ENCODE results near the gene GPR119. TPM values are rescaled to one million over a fixed set of nuclear protein-coding genes. Genes with fewer than 3 reads are reported as not detected.
"Not testable (repeated sequence)": the region's sequence is repeated elsewhere in the genome, so short reads cannot be mapped to it uniquely, and the experiment has no call there.

The GPR119 gene
- polyA plus RNA-seq = not detected in 3 replicates
- not detected for polyA plus RNA-seq (2011; ENCODE audit: low read depth)
- not detected in 2 replicates for polyA plus RNA-seq (2011; cell fraction: cytosol; rRNA removed)
- polyA plus RNA-seq (2011; cell fraction: nucleus; rRNA removed) = not detected in 2 replicates
- not detected in 2 replicates for polyA plus RNA-seq (2012; ENCODE audit: low replicate concordance)
- not detected in 3 replicates for polyA minus RNA-seq
- not detected for polyA minus RNA-seq (2011; cell fraction: cytosol; rRNA and poly(A)+ RNA removed)
- not detected in 2 replicates for polyA minus RNA-seq (2011; cell fraction: nucleus; rRNA and poly(A)+ RNA removed)

DNA sequence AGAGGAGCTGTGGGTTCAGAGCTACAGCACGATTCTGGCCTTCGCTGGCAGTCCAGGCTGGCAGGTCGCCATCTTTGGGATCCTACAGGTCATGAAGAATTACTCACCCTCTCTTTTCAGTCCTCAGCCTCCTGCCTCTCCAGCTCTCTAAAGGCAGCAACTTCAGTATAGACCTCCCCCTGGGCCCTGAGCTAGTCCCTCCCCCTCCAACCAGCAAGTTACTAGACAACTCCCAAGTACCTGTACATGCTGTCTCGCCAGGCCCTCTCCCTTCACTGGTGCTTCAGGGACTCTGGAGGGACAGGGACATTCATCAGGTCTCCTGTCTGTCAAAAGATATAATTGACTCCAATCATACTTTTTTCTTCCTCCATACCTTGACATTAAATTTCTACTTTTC lies at the start of gene GPR119:
GPR119 (minus strand) TSS at position 155 of the 400 bp plus-strand sequence. CDS start 227 bp downstream, outside the sequence.
- H3K79me2 ChIP-seq (ENCODE audit: control insufficient read depth, insufficient read depth, low read length) = no peaks in the 10 kb centered on the region
- H3K27ac ChIP-seq (ENCODE audit: control insufficient read depth, insufficient read depth, low read length) = no peak within 1 kb of the TSS
- FAIRE-seq (no peak), DNase-seq (ENCODE audit: low read depth, low spot score) (no peak)
- no peaks in the 10 kb centered on the region for H4K20me1 ChIP-seq (ENCODE audit: control insufficient read depth, extremely low read depth, insufficient read depth, low read length)
- H3K9me1 ChIP-seq (ENCODE audit: control insufficient read depth, extremely low read depth, insufficient read depth, low read length) = no peaks in the 10 kb centered on the region
- TF ChIP-seq EZH2 (IDR thresholded peaks at IDR 0.05; ENCODE audit: low read length) = no peak
- TF ChIP-seq, protein P1, sequence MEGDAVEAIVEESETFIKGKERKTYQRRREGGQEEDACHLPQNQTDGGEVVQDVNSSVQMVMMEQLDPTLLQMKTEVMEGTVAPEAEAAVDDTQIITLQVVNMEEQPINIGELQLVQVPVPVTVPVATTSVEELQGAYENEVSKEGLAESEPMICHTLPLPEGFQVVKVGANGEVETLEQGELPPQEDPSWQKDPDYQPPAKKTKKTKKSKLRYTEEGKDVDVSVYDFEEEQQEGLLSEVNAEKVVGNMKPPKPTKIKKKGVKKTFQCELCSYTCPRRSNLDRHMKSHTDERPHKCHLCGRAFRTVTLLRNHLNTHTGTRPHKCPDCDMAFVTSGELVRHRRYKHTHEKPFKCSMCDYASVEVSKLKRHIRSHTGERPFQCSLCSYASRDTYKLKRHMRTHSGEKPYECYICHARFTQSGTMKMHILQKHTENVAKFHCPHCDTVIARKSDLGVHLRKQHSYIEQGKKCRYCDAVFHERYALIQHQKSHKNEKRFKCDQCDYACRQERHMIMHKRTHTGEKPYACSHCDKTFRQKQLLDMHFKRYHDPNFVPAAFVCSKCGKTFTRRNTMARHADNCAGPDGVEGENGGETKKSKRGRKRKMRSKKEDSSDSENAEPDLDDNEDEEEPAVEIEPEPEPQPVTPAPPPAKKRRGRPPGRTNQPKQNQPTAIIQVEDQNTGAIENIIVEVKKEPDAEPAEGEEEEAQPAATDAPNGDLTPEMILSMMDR (optimal IDR thresholded peaks at IDR 0.05 in 1 of 3, IDR thresholded peaks at IDR 0.05 in 1 of 3, conservative IDR thresholded peaks at IDR 0.05 in 1 of 3; ENCODE audit: extremely low read depth in 1 of 3, insufficient read depth in 2 of 3, low read length in 3 of 3) = no peak
- H3K4me2 ChIP-seq (ENCODE audit: control insufficient read depth, extremely low read depth, insufficient read depth, low read depth, low read length) = no peak within 1 kb of the TSS
- H2AFZ ChIP-seq (ENCODE audit: control insufficient read depth, low read length) = no peak within 1 kb of the TSS
- dilution Hi-C loops (cut with MboI; ENCODE audit: extremely low pct_ligation_motif_present, low sequenced_read_pairs) = no loop called here
- H3K4me1 ChIP-seq (ENCODE audit: control insufficient read depth, extremely low read depth, insufficient read depth, low read length) = no peaks in the 10 kb centered on the region
- no peak within 1 kb of the TSS for H3K9ac ChIP-seq (ENCODE audit: control insufficient read depth, extremely low read depth, insufficient read depth, low read length)
- H3K9me3 ChIP-seq (ENCODE audit: control insufficient read depth, low read depth, low read length) = no peaks in the 10 kb centered on the region
- no peaks in the 10 kb centered on the region for H3K27me3 ChIP-seq (ENCODE audit: control insufficient read depth, extremely low read depth, insufficient read depth, low read length)
- no peak within 1 kb of the TSS for H3K4me3 ChIP-seq (ENCODE audit: control insufficient read depth in 2 of 3, extremely low read depth in 1 of 3, insufficient read depth in 2 of 3, low read depth in 1 of 3, low read length in 3 of 3)
- H3K36me3 ChIP-seq (ENCODE audit: control insufficient read depth in 2 of 2, extremely low read depth in 1 of 2, insufficient read depth in 2 of 2, low read length in 2 of 2) = no peaks in the 10 kb centered on the region

DNA sequence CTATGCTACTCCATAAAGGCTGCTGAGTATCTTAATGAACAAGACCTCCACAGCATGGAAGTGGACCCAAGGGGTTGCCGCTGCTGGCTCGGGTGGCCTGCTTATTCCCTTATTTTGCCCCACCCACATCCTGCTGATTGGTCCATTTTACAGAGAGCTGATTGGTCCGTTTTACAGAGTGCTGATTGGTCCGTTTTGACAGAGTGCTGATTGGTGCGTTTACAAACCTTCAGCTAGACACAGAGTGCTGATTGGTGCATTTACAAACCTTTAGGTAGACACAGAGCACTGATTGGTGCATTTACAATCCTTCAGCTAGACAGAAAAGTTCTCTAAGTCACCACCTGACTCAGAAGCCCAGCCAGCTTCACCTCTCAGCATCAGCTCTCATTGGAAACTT lies 43.8 kb upstream of the GPR119 start:
- H2AFZ ChIP-seq (ENCODE audit: control insufficient read depth, low read length); H3K4me2 ChIP-seq (ENCODE audit: control insufficient read depth, extremely low read depth, insufficient read depth, low read depth, low read length); H3K4me3 ChIP-seq (ENCODE audit: control insufficient read depth in 2 of 3, extremely low read depth in 1 of 3, insufficient read depth in 2 of 3, low read depth in 1 of 3, low read length in 3 of 3); H3K27ac ChIP-seq (ENCODE audit: control insufficient read depth, insufficient read depth, low read length); H4K20me1 ChIP-seq (ENCODE audit: control insufficient read depth, extremely low read depth, insufficient read depth, low read length); H3K27me3 ChIP-seq (ENCODE audit: control insufficient read depth, extremely low read depth, insufficient read depth, low read length); H3K79me2 ChIP-seq (ENCODE audit: control insufficient read depth, insufficient read depth, low read length); DNase-seq (ENCODE audit: low read depth, low spot score); FAIRE-seq; H3K4me1 ChIP-seq (ENCODE audit: control insufficient read depth, extremely low read depth, insufficient read depth, low read length); H3K36me3 ChIP-seq (ENCODE audit: control insufficient read depth in 2 of 2, extremely low read depth in 1 of 2, insufficient read depth in 2 of 2, low read length in 2 of 2); H3K9me3 ChIP-seq (ENCODE audit: control insufficient read depth, low read depth, low read length); H3K9ac ChIP-seq (ENCODE audit: control insufficient read depth, extremely low read depth, insufficient read depth, low read length); H3K9me1 ChIP-seq (ENCODE audit: control insufficient read depth, extremely low read depth, insufficient read depth, low read length); dilution Hi-C loops (cut with MboI; ENCODE audit: extremely low pct_ligation_motif_present, low sequenced_read_pairs): not testable (repeated sequence)

DNA sequence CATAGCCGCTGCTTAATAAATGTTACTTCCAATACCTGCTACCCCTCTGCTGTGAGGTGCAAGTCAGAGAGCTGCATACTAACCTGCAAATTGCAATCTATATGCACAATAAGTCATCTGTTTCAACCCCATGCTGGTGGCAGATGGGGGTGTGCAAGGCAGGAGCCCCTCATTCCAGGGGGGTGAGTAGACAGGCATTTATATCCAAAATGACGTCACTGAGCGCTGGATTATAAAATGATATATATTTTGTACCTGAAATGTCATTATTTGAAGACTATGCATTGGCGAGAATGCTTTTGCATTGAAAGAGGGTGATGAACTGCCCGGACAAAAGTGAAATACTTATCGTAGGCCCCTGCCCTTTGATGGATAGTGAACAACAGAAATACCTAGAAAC lies 41.1 kb upstream of the GPR119 start:
- no peak overlapping the region for H3K4me2 ChIP-seq (ENCODE audit: control insufficient read depth, extremely low read depth, insufficient read depth, low read depth, low read length)
- H3K9me1 ChIP-seq (ENCODE audit: control insufficient read depth, extremely low read depth, insufficient read depth, low read length) = no peaks in the 10 kb centered on the region
- TF ChIP-seq EZH2 (IDR thresholded peaks at IDR 0.05; ENCODE audit: low read length) = no peak
- TF ChIP-seq, protein P1 (optimal IDR thresholded peaks at IDR 0.05 in 1 of 3, IDR thresholded peaks at IDR 0.05 in 1 of 3, conservative IDR thresholded peaks at IDR 0.05 in 1 of 3; ENCODE audit: extremely low read depth in 1 of 3, insufficient read depth in 2 of 3, low read length in 3 of 3) = no peak
- H3K79me2 ChIP-seq (ENCODE audit: control insufficient read depth, insufficient read depth, low read length) = no peaks in the 10 kb centered on the region
- DNase-seq (ENCODE audit: low read depth, low spot score) (no peak), FAIRE-seq (no peak)
- no peaks in the 10 kb centered on the region for H3K4me1 ChIP-seq (ENCODE audit: control insufficient read depth, extremely low read depth, insufficient read depth, low read length)
- H3K9me3 ChIP-seq (ENCODE audit: control insufficient read depth, low read depth, low read length) = no peaks in the 10 kb centered on the region
- no peak overlapping the region for H3K4me3 ChIP-seq (ENCODE audit: control insufficient read depth in 2 of 3, extremely low read depth in 1 of 3, insufficient read depth in 2 of 3, low read depth in 1 of 3, low read length in 3 of 3)
- H3K27me3 ChIP-seq (ENCODE audit: control insufficient read depth, extremely low read depth, insufficient read depth, low read length) = no peaks in the 10 kb centered on the region
- H2AFZ ChIP-seq (ENCODE audit: control insufficient read depth, low read length) = no peak overlapping the region
- no peaks in the 10 kb centered on the region for H3K36me3 ChIP-seq (ENCODE audit: control insufficient read depth in 2 of 2, extremely low read depth in 1 of 2, insufficient read depth in 2 of 2, low read length in 2 of 2)
- no peak overlapping the region for H3K27ac ChIP-seq (ENCODE audit: control insufficient read depth, insufficient read depth, low read length)
- no peak overlapping the region for H3K9ac ChIP-seq (ENCODE audit: control insufficient read depth, extremely low read depth, insufficient read depth, low read length)
- dilution Hi-C loops (cut with MboI; ENCODE audit: extremely low pct_ligation_motif_present, low sequenced_read_pairs) = no loop called here
- H4K20me1 ChIP-seq (ENCODE audit: control insufficient read depth, extremely low read depth, insufficient read depth, low read length) = no peaks in the 10 kb centered on the region

All from keratinocyte (primary cell).